Kidney (tissue), 14 donors: ENCODE results near the gene ASCL4. TPM values are rescaled to one million over a fixed set of nuclear protein-coding genes. Genes with fewer than 3 reads are reported as not detected.

Source experiments
- DNase-seq, 5 donors: peaks; one replicate each; pipeline ENCODE4 v3.0.0-alpha.2; 2013 to 2020
- FAIRE-seq: peaks from 2 replicates; lab custom pipeline; 2012; peaks lifted over from hg19 to GRCh38; lab: Jason Lieb, UNC
- H3K27ac ChIP-seq, 2 donors: one replicate each; pipeline ENCODE4 v1.7.0; 2013; ENCODE audit warnings: low read depth in 2 of 2, low read length in 2 of 2, inconsistent platforms in 1 of 2
- H3K27me3 ChIP-seq: one replicate; pipeline ENCODE4 v1.7.1; 2013; ENCODE audit warnings: low read length, inconsistent platforms; ENCODE audit not compliant: control insufficient read depth, insufficient read depth
- H3K36me3 ChIP-seq, 3 donors: one replicate each; pipeline versions ENCODE4 v1.7.0 to v1.7.1; 2013; ENCODE audit warnings: low read length in 3 of 3, control low read depth in 1 of 3, inconsistent platforms in 1 of 3; ENCODE audit not compliant: insufficient read depth in 3 of 3, control insufficient read depth in 2 of 3
- H3K4me1 ChIP-seq, 3 donors: one replicate each; pipeline versions ENCODE4 v1.7.0 to v1.7.1; 2013; ENCODE audit warnings: low read length in 3 of 3, inconsistent platforms in 1 of 3, low read depth in 1 of 3; ENCODE audit not compliant: control insufficient read depth in 2 of 3, insufficient read depth in 2 of 3
- H3K4me3 ChIP-seq, 3 donors: one replicate each; pipeline versions ENCODE4 v1.7.0 to v1.8.1; 2013; ENCODE audit warnings: low read length in 3 of 3, control low read depth in 1 of 3, inconsistent platforms in 1 of 3
- H3K9ac ChIP-seq, 3 donors: one replicate each; pipeline versions ENCODE4 v1.7.0 to v1.7.1; 2013; ENCODE audit warnings: low read length in 3 of 3, control low read depth in 1 of 3, inconsistent platforms in 1 of 3
- H3K9me3 ChIP-seq, 3 donors: one replicate each; pipeline versions ENCODE4 v1.7.0 to v1.7.1; 2013; ENCODE audit warnings: low read length in 3 of 3, control low read depth in 1 of 3, inconsistent platforms in 1 of 3; ENCODE audit not compliant: control insufficient read depth in 2 of 3, insufficient read depth in 1 of 3
- intact Hi-C: fragments of 100-400 bp; cut with DNase I; formaldehyde crosslinking; loops from one replicate; pipeline ENCODE4 v1.11.1; 2022
- polyA plus RNA-seq: library from polyadenylated mRNA; stranded (reverse); fragments of 350-450 nt; fragmentation: Illumina TruSeq; extraction: RNeasy Lipid Tissue Mini Kit (QIAGEN cat#74804); gene quantifications from one replicate; pipeline ENCODE4 v1.2.3, GENCODE V29; 2014; ENCODE audit warnings: low read depth, low replicate concordance; ENCODE audit not compliant: insufficient read depth
- total RNA-seq: library from RNA; stranded (reverse); fragmentation: NEBNext Ultra II Directional; extraction: Animal tissue kit (Norgen Biotek cat#: 25700); gene quantifications from one replicate; pipeline ENCODE4 v1.2.1, GENCODE V29; 2021
- TF ChIP-seq, protein P1 (sequence below): IDR thresholded peaks from 3 replicates; pipeline ENCODE4 v1.5.1; 2012; ENCODE audit warnings: mild to moderate bottlenecking, moderate library complexity, borderline replicate concordance; ENCODE audit not compliant: insufficient read depth; ENCODE audit errors: extremely low read depth
- donor health status: control.
- donor health status: control.
- donor health status: control.
- donor health status: control.
- donor health status: control.
- donor health status: DM: yes; HTN: yes; CAD: no.
- donor health status: Normal renal cell carcinoma (clear cell type).

The ASCL4 gene
- total and polyA plus RNA-seq, 2 donors from 2014 or later, result not detected

DNA sequence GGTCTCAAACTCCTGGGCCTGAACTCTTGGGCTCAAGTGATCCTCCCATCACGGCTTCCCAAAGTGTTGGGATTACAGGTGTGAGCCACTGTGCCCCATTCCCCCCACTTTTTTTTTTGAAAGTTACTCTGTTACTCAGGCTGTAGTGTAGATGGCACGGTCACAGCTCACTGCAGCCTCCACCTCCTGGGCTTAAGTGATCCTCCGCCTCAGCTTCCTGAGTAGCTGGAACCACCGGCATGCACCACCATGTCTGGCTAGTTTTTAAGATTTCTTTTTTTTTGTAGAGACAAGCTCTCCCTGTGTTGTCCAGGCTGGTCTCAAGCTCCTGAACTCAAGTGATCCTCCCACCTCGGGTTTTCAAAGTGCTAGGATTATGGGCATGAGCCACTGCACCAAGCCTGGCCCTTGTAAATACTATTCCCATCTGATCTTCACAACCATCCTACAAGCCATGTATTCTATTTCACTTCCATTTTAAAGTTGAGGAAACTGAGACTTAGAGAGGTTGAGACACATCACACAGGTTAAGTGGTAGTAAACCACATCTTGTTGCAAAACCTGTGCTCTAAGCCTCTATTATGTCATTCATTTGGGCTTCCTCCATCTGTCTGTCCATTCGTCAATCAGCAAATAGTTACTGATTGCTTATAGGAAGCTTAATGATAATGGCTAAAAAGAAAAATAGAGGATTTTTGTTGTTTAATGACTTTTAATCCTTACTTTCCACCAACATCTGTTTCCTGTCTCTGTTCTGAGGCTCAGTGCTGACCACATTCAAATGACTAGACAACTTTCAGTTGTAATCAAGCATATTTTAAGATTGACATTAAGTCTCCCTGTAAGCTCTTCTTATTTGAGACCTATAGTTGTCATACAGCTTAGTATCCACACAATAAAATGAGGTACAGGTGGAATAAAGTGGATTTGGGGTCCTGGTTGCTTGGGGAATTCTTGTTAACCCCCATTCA lies 9.2 kb downstream of the ASCL4 start:
- no peaks in the 10 kb centered on the region for H3K27me3 ChIP-seq
- no peaks in the 10 kb centered on the region for H3K9me3 ChIP-seq
- no peak overlapping the region for H3K4me3 ChIP-seq
- DNase-seq (no peak), FAIRE-seq (no peak)
- no peaks in the 10 kb centered on the region for H3K36me3 ChIP-seq
- intact Hi-C loops, result no loop called here
- H3K27ac ChIP-seq, result no peak overlapping the region
- H3K4me1 ChIP-seq, result no peaks in the 10 kb centered on the region
- TF ChIP-seq, protein P1, sequence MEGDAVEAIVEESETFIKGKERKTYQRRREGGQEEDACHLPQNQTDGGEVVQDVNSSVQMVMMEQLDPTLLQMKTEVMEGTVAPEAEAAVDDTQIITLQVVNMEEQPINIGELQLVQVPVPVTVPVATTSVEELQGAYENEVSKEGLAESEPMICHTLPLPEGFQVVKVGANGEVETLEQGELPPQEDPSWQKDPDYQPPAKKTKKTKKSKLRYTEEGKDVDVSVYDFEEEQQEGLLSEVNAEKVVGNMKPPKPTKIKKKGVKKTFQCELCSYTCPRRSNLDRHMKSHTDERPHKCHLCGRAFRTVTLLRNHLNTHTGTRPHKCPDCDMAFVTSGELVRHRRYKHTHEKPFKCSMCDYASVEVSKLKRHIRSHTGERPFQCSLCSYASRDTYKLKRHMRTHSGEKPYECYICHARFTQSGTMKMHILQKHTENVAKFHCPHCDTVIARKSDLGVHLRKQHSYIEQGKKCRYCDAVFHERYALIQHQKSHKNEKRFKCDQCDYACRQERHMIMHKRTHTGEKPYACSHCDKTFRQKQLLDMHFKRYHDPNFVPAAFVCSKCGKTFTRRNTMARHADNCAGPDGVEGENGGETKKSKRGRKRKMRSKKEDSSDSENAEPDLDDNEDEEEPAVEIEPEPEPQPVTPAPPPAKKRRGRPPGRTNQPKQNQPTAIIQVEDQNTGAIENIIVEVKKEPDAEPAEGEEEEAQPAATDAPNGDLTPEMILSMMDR, result no peak
- H3K9ac ChIP-seq, result no peak overlapping the region

DNA sequence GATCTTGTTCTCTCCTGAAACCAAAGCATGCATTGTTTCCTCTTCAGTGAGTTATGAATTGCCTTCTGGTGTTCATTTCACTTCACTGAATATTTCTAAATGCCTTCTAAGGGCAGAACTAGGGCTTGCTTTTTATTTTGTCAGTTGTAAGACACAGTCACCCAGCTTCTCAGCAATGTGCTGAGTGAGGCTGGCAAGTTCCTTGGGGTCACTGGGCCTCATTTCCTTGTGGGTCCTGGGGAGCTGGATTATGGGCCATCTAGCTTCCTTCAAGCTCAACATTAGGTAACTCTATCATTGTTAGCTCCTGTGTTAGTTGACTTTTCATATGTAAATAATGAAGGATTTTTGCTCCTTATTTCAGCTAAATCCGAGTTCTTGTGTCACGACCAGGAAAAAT lies 13.8 kb downstream of the ASCL4 start:
- H3K4me3 ChIP-seq, result no peak overlapping the region
- no peaks in the 10 kb centered on the region for H3K36me3 ChIP-seq
- TF ChIP-seq, protein P1, result no peak
- intact Hi-C loops, result no loop called here
- H3K9me3 ChIP-seq, result no peaks in the 10 kb centered on the region
- FAIRE-seq (no peak), DNase-seq (no peak)
- no peaks in the 10 kb centered on the region for H3K4me1 ChIP-seq
- no peaks in the 10 kb centered on the region for H3K27me3 ChIP-seq
- H3K27ac ChIP-seq, result no peak overlapping the region
- H3K9ac ChIP-seq, result no peak overlapping the region

DNA sequence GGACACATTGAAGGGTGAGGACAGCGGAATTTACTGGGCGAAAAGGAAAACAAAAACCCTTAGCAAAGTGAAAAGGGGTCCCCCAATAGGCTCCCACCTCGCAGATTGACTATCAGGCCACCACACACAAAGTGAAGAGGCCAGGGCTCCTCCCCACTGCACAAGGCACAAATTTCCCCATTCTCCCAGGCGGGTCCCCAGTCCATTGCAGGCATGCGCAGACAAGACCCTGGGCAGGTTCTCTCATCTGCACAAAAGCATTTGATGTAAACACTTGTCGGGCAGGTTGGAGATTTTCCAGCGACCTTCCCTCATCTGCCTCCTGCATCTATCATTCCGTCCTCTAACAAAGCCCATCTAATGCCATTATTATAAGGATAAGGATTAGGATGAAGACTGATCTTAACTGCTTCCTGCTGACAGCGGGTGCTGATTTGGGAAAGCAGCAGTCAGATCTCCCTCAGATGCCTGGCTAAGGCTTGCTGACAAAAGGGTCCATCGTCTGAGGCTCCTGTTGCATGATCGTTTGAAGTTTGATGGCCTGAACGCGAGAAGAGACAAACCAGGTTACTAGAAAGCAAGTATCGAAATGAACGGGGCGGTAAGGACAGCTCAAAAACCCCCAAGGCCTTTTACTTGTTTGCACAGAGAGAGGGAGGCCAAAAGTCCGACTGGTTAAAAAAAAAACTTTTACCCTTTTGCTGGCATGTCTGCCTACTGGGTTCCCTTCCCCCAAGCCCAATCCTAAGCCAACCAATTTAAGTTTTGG lies 14.4 kb downstream of the ASCL4 start:
- Histone ChIP-seq H3K36me3 (no peaks in the 10 kb centered on the region), H3K27ac (no peak overlapping the region), H3K9me3 (no peaks in the 10 kb centered on the region), H3K4me3 (no peak overlapping the region), H3K9ac (no peak overlapping the region), H3K27me3 (no peaks in the 10 kb centered on the region), H3K4me1 (no peaks in the 10 kb centered on the region)
- DNase-seq (no peak), FAIRE-seq (no peak)
- TF ChIP-seq, protein P1, result no peak
- intact Hi-C loops, result no loop called here
